ENCODE measurements around the gene PI4KA.

DNA sequence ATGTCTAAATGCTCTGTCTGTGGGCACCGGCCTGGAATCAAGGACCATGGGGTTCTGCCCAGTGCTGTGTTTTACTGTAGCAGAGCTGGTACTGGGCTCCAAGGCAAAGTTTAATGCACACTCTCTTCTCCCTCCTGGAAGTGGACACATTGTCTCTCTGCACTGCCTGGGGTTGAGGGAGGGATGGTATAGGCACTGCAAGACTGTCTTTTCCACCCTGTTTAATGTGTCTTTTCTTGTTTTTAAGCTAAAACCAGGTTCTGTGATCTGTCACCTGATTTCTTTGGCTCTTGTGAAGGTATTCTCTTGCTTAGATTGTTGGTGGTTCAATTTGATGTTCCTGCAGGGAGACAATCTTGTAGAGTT, 194.0 kb downstream of the PI4KA start:
- TF ChIP-seq, protein P1, sequence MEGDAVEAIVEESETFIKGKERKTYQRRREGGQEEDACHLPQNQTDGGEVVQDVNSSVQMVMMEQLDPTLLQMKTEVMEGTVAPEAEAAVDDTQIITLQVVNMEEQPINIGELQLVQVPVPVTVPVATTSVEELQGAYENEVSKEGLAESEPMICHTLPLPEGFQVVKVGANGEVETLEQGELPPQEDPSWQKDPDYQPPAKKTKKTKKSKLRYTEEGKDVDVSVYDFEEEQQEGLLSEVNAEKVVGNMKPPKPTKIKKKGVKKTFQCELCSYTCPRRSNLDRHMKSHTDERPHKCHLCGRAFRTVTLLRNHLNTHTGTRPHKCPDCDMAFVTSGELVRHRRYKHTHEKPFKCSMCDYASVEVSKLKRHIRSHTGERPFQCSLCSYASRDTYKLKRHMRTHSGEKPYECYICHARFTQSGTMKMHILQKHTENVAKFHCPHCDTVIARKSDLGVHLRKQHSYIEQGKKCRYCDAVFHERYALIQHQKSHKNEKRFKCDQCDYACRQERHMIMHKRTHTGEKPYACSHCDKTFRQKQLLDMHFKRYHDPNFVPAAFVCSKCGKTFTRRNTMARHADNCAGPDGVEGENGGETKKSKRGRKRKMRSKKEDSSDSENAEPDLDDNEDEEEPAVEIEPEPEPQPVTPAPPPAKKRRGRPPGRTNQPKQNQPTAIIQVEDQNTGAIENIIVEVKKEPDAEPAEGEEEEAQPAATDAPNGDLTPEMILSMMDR (IDR thresholded peaks at IDR 0.05): no peak
- TF ChIP-seq TCF7L2 (IDR thresholded peaks at IDR 0.05; ENCODE audit: low read depth, low read length): no peak
- TF ChIP-seq SIN3A (IDR thresholded peaks at IDR 0.05; ENCODE audit: borderline replicate concordance, insufficient read depth, low read depth, low read length): no peak
